SK-N-SH (cell line): Measurements from ENCODE around the gene WWP2.

Source experiments
- CTCF ChIP-seq: fragments of 200-600 bp; sonication (generic); IDR thresholded peaks from 2 replicates; pipeline ENCODE4 v1.6.1; 2017; ENCODE audit warnings: antibody characterized with exemption, mild to moderate bottlenecking, moderate library complexity
- ELF1 ChIP-seq: IDR thresholded peaks from 2 replicates; pipeline ENCODE4 v1.4.0; 2012
- EP300 ChIP-seq, 2 experiments: IDR thresholded peaks; 2 replicates each; pipeline versions ENCODE4 v1.4.0 to v1.6.1; 2012; ENCODE audit warnings: borderline replicate concordance in 1 of 2, low read depth in 1 of 2, low read length in 1 of 2
- GABPA ChIP-seq: IDR thresholded peaks from 2 replicates; pipeline ENCODE4 v1.4.0; 2012; ENCODE audit warnings: low read depth, mild to moderate bottlenecking
- JUND ChIP-seq: IDR thresholded peaks from 2 replicates; pipeline ENCODE4 v1.4.0; 2012
- POLR2AphosphoS5 ChIP-seq: IDR thresholded peaks from 2 replicates; pipeline ENCODE4 v1.6.1; 2012; ENCODE audit warnings: low read depth, low read length
- RFX5 ChIP-seq: IDR thresholded peaks from 2 replicates; pipeline ENCODE4 v1.6.1; 2012; ENCODE audit warnings: mild to moderate bottlenecking, improper control_type of control experiment, low read length
- TAF1 ChIP-seq: IDR thresholded peaks from 2 replicates; pipeline ENCODE4 v1.6.1; 2012; ENCODE audit warnings: low read depth, mild to moderate bottlenecking, low read length, moderate library complexity, borderline replicate concordance
- TF ChIP-seq, protein P1 (sequence below): IDR thresholded peaks from 2 replicates; pipeline ENCODE4; 2012
- TF ChIP-seq, protein P2 (sequence below): IDR thresholded peaks from 2 replicates; pipeline ENCODE4 v1.4.0; 2012; ENCODE audit warnings: low read depth, borderline replicate concordance

DNA sequence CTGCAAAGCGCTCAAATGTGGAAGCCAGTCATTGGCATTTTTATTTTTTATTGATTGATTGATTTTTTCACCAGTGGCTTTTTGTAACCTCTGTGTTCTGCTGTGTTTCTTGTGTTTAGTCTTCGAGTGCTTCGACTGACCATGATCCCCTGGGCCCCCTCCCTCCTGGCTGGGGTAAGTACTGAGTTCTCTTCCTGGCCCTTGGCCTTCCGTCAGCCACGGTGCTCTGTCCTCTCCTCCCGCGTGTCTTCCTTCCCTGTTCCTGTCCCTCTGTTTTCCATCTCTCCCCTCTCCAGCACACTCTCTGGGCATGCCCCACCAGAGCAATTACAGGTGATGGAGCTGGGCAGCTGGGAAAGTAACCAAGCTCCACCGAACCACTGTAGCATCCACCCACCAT is 163.2 kb downstream of the WWP2 start:
- TF ChIP-seq, protein P1, sequence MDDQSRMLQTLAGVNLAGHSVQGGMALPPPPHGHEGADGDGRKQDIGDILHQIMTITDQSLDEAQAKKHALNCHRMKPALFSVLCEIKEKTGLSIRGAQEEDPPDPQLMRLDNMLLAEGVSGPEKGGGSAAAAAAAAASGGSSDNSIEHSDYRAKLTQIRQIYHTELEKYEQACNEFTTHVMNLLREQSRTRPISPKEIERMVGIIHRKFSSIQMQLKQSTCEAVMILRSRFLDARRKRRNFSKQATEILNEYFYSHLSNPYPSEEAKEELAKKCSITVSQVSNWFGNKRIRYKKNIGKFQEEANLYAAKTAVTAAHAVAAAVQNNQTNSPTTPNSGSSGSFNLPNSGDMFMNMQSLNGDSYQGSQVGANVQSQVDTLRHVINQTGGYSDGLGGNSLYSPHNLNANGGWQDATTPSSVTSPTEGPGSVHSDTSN = no peak
- TF ChIP-seq RFX5 (no peak), GABPA (no peak), JUND (no peak), TAF1 (no peak), POLR2AphosphoS5 (no peak), ELF1 (no peak), CTCF (no peak), EP300 (IDR thresholded peaks at IDR 0.05; ENCODE audit: borderline replicate concordance in 1 of 2, low read depth in 1 of 2, low read length in 1 of 2) (no peak)
- TF ChIP-seq, protein P2, sequence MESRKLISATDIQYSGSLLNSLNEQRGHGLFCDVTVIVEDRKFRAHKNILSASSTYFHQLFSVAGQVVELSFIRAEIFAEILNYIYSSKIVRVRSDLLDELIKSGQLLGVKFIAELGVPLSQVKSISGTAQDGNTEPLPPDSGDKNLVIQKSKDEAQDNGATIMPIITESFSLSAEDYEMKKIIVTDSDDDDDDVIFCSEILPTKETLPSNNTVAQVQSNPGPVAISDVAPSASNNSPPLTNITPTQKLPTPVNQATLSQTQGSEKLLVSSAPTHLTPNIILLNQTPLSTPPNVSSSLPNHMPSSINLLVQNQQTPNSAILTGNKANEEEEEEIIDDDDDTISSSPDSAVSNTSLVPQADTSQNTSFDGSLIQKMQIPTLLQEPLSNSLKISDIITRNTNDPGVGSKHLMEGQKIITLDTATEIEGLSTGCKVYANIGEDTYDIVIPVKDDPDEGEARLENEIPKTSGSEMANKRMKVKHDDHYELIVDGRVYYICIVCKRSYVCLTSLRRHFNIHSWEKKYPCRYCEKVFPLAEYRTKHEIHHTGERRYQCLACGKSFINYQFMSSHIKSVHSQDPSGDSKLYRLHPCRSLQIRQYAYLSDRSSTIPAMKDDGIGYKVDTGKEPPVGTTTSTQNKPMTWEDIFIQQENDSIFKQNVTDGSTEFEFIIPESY = no peak
